HCT116 (cell line): ENCODE data around the gene CDA.

Experiments
- EZH2 ChIP-seq: fragments of 200-600 bp; sonication (generic); IDR thresholded peaks from 2 replicates; pipeline ENCODE4 v1.6.1; 2017; ENCODE audit warnings: antibody characterized with exemption, mixed run types
- JUND ChIP-seq: IDR thresholded peaks from 2 replicates; pipeline ENCODE4 v1.6.1; 2012
- POLR2A ChIP-seq: IDR thresholded peaks from 2 replicates; pipeline ENCODE4 v1.7.0; 2011; ENCODE audit warnings: borderline replicate concordance; ENCODE audit not compliant: insufficient read depth, insufficient read length; ENCODE audit errors: extremely low read depth
- REST ChIP-seq: IDR thresholded peaks from 2 replicates; pipeline ENCODE4 v1.6.1; 2012; ENCODE audit warnings: low read depth
- SIN3A ChIP-seq: IDR thresholded peaks from 2 replicates; pipeline ENCODE4 v1.6.1; 2012; ENCODE audit warnings: low read depth
- YY1 ChIP-seq: IDR thresholded peaks from 2 replicates; pipeline ENCODE4 v1.6.1; 2011; ENCODE audit warnings: low read length, low read depth, moderate library complexity, mild to moderate bottlenecking; ENCODE audit not compliant: insufficient replicate concordance; ENCODE audit errors: extremely low read depth
- ZFX ChIP-seq: fragments of 450-650 bp; IDR thresholded peaks from 2 replicates; pipeline ENCODE4 v1.6.1; 2017
- ZNF274 ChIP-seq: fragments of 200-500 bp; sonication (Bioruptor generic); IDR thresholded peaks from 2 replicates; pipeline ENCODE4 v1.6.1; 2014; ENCODE audit warnings: mild to moderate bottlenecking, low read depth, low read length, inconsistent platforms
- TF ChIP-seq, protein P1 (sequence below), 3 experiments: fragments of 200-600 bp in 1 of 3; sonication (generic) in 1 of 3; IDR thresholded peaks in 2 of 3; conservative IDR thresholded peaks in 1 of 3; 2 replicates each; pipeline ENCODE4 v1.5.1; 2012 to 2017; ENCODE audit warnings: low read depth in 2 of 3, low read length in 2 of 3, antibody characterized with exemption in 1 of 3, borderline replicate concordance in 1 of 3, control low read depth in 1 of 3, mild to moderate bottlenecking in 1 of 3, mixed read lengths in 1 of 3, mixed run types in 1 of 3, moderate library complexity in 1 of 3; ENCODE audit not compliant: insufficient read depth in 1 of 3
- TF ChIP-seq, protein P2 (sequence below): IDR thresholded peaks from 2 replicates; pipeline ENCODE4 v1.6.1; 2012
- TF ChIP-seq, protein P3 (sequence below): IDR thresholded peaks from 2 replicates; pipeline ENCODE4 v1.6.1; 2011; ENCODE audit warnings: mild to moderate bottlenecking, low read length, moderate library complexity; ENCODE audit not compliant: insufficient replicate concordance; ENCODE audit errors: extremely low read depth

GRCh38 chr1:20588634-20589225 is at the start of gene CDA:
- TF ChIP-seq POLR2A (no peak), YY1 (peak; percentile 28), JUND (no peak), EZH2 (no peak), ZFX (no peak), REST (no peak), ZNF274 (no peak), SIN3A (peak; percentile 66; the same call in 1 of the 2 replicates)
- TF ChIP-seq, protein P1, sequence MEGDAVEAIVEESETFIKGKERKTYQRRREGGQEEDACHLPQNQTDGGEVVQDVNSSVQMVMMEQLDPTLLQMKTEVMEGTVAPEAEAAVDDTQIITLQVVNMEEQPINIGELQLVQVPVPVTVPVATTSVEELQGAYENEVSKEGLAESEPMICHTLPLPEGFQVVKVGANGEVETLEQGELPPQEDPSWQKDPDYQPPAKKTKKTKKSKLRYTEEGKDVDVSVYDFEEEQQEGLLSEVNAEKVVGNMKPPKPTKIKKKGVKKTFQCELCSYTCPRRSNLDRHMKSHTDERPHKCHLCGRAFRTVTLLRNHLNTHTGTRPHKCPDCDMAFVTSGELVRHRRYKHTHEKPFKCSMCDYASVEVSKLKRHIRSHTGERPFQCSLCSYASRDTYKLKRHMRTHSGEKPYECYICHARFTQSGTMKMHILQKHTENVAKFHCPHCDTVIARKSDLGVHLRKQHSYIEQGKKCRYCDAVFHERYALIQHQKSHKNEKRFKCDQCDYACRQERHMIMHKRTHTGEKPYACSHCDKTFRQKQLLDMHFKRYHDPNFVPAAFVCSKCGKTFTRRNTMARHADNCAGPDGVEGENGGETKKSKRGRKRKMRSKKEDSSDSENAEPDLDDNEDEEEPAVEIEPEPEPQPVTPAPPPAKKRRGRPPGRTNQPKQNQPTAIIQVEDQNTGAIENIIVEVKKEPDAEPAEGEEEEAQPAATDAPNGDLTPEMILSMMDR (IDR thresholded peaks at IDR 0.05 in 2 of 3, conservative IDR thresholded peaks at IDR 0.05 in 1 of 3; ENCODE audit: borderline replicate concordance in 1 of 3, insufficient read depth in 1 of 3, low read depth in 2 of 3, low read length in 2 of 3) = no peak
- TF ChIP-seq, protein P2, sequence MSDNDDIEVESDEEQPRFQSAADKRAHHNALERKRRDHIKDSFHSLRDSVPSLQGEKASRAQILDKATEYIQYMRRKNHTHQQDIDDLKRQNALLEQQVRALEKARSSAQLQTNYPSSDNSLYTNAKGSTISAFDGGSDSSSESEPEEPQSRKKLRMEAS = peak; percentile 71
- TF ChIP-seq, protein P3, sequence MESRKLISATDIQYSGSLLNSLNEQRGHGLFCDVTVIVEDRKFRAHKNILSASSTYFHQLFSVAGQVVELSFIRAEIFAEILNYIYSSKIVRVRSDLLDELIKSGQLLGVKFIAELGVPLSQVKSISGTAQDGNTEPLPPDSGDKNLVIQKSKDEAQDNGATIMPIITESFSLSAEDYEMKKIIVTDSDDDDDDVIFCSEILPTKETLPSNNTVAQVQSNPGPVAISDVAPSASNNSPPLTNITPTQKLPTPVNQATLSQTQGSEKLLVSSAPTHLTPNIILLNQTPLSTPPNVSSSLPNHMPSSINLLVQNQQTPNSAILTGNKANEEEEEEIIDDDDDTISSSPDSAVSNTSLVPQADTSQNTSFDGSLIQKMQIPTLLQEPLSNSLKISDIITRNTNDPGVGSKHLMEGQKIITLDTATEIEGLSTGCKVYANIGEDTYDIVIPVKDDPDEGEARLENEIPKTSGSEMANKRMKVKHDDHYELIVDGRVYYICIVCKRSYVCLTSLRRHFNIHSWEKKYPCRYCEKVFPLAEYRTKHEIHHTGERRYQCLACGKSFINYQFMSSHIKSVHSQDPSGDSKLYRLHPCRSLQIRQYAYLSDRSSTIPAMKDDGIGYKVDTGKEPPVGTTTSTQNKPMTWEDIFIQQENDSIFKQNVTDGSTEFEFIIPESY = no peak
